ENCODE measurements around the gene VWA7.

DNA sequence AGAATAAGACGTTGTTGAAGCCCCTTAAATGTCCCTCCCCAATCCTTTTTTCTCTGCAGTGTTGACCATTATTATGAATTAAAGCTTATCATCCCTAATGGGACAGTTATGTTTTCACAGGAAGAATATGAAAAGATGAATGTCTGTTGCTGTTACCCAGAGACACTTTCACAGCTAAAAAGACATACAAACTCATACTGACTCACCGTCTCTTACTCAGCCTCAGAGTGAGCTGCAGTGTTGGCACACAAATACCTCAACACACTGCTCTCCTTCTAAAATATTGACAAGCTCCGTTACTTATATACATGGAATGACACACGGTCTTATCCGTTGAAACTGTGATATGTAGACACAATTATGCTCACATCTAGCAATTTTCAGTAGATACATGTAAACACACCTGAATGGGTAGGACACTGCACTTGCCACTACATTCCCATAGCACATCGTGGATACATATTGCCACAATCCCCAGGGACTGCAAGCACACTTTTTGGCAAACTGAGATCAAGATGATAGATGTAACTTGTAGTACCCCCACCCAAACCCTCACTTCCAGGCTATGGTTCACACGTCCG is 24.3 kb downstream of the VWA7 start:
- TF ChIP-seq, protein P1, sequence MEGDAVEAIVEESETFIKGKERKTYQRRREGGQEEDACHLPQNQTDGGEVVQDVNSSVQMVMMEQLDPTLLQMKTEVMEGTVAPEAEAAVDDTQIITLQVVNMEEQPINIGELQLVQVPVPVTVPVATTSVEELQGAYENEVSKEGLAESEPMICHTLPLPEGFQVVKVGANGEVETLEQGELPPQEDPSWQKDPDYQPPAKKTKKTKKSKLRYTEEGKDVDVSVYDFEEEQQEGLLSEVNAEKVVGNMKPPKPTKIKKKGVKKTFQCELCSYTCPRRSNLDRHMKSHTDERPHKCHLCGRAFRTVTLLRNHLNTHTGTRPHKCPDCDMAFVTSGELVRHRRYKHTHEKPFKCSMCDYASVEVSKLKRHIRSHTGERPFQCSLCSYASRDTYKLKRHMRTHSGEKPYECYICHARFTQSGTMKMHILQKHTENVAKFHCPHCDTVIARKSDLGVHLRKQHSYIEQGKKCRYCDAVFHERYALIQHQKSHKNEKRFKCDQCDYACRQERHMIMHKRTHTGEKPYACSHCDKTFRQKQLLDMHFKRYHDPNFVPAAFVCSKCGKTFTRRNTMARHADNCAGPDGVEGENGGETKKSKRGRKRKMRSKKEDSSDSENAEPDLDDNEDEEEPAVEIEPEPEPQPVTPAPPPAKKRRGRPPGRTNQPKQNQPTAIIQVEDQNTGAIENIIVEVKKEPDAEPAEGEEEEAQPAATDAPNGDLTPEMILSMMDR (IDR thresholded peaks at IDR 0.05) = no peak
- no peak for TF ChIP-seq ZFX (IDR thresholded peaks at IDR 0.05; ENCODE audit: borderline replicate concordance)

Data from 22Rv1 (cell line).